ENCODE data around the gene TMEM209.

GRCh38 chr7:130208516-130208915, 3.3 kb upstream of the TMEM209 start:
- TF ChIP-seq CTCF (IDR thresholded peaks at IDR 0.05; ENCODE audit: low read depth, low read length, poor library complexity, severe bottlenecking) (no peak), EZH2phosphoT487 (IDR thresholded peaks at IDR 0.05; ENCODE audit: borderline replicate concordance, low read length) (no peak)
